ENCODE results near the gene RCC1.

- TF ChIP-seq YY1 (IDR thresholded peaks at IDR 0.05; ENCODE audit: insufficient read depth, insufficient read length) (no peak), ZNF274 (IDR thresholded peaks at IDR 0.05; ENCODE audit: low read depth, low read length) (no peak), SUZ12 (IDR thresholded peaks at IDR 0.05; ENCODE audit: extremely low read depth, insufficient read depth, insufficient read length) (no peak)
Measured at GRCh38 chr1:28573564-28573963, 67.7 kb downstream of the RCC1 start.
